Transverse colon (tissue), 4 donors: Measurements from ENCODE around the gene OR10AD1.

Experiments used
- POLR2A ChIP-seq: fragments of 450-650 bp; IDR thresholded peaks from one replicate; pipeline ENCODE4 v1.6.1; 2016; ENCODE audit warnings: antibody characterized with exemption, mild to moderate bottlenecking, moderate library complexity
- POLR2AphosphoS5 ChIP-seq, 3 donors: sonication (generic); formaldehyde crosslinking; IDR thresholded peaks; one replicate each; pipeline ENCODE4 v1.6.1; 2016; ENCODE audit warnings: antibody characterized with exemption in 3 of 3
- TF ChIP-seq, protein P1 (sequence below), 5 experiments: fragments of 200-600 bp in 3 of 5; fragments of 450-650 bp in 2 of 5; sonication (generic) in 3 of 5; IDR thresholded peaks; 1 replicate in 2 of 5; 2 replicates in 3 of 5; pipeline ENCODE4 v1.5.1; 2016 to 2017; ENCODE audit warnings: antibody characterized with exemption in 5 of 5, inconsistent platforms in 3 of 5, mild to moderate bottlenecking in 2 of 5, moderate library complexity in 1 of 5

- TF ChIP-seq POLR2AphosphoS5 (IDR thresholded peaks at IDR 0.05) (no peak), POLR2A (no peak)
- TF ChIP-seq, protein P1, sequence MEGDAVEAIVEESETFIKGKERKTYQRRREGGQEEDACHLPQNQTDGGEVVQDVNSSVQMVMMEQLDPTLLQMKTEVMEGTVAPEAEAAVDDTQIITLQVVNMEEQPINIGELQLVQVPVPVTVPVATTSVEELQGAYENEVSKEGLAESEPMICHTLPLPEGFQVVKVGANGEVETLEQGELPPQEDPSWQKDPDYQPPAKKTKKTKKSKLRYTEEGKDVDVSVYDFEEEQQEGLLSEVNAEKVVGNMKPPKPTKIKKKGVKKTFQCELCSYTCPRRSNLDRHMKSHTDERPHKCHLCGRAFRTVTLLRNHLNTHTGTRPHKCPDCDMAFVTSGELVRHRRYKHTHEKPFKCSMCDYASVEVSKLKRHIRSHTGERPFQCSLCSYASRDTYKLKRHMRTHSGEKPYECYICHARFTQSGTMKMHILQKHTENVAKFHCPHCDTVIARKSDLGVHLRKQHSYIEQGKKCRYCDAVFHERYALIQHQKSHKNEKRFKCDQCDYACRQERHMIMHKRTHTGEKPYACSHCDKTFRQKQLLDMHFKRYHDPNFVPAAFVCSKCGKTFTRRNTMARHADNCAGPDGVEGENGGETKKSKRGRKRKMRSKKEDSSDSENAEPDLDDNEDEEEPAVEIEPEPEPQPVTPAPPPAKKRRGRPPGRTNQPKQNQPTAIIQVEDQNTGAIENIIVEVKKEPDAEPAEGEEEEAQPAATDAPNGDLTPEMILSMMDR (IDR thresholded peaks at IDR 0.05) = peak; percentile 76 to 95 (median 86)
These were observed 13.6 kb downstream of the OR10AD1 start for GRCh38 chr12:48189331-48190125.
